Fibroblast of lung (primary cell): Measurements from ENCODE around the gene TMEM171.

ENCODE experiments used
- EZH2 ChIP-seq: IDR thresholded peaks from 2 replicates; pipeline ENCODE4 v1.5.1; 2012; ENCODE audit warnings: low read length, control low read depth, mild to moderate bottlenecking; ENCODE audit errors: missing control alignments
- TF ChIP-seq, protein P1 (sequence below), 2 donors: IDR thresholded peaks in 1 of 2; conservative IDR thresholded peaks in 1 of 2; 1 replicate in 1 of 2; 2 replicates in 1 of 2; pipeline ENCODE4 v1.5.1; 2011 to 2012; ENCODE audit warnings: low read length in 2 of 2, control low read depth in 1 of 2, inconsistent platforms in 1 of 2, low read depth in 1 of 2, mild to moderate bottlenecking in 1 of 2

DNA sequence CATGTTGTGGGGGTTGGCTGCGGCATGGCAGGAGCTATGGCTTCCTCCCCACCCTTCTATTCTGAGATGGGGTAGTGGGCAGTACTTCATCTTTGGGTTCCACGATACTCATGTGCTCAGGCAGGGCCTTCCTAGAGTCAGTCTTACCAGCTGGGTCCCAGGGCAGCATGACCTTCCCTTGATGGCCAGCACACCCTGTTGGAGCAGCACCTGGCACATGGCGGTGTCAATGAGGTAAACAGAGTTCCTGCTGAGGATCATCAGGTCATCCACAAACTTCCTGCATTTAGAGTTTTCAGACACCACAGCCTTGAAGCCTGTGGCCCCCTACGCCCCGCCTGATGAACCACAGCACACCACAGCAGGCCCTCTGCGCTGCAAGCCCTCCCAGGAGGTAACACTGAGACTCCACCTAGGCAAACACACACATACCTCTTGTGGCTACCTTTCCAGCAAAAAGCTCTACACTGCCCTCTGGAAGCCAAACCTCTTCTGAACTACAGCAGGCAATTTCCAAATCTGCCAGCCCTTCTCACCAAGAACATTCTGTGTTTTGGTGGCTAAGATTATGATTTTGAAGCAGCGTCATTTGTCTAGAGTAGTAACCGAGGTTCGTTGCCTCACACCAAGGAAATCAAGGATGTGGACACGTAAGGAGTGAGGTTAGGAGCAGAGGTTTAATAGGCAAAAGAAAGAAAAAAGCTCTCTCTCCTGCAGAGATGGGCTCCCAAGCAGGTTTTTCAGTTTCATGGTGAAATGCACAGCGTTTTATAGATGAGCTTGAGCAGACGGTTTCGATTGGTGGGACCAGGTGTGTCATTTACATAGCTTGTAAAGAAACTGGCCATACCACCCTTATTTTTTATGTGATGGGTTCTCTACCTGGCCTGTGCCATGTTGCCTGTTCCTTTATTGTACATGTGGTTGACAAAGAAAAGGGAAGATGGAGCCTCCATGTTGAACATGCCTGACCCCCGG lies 32.3 kb downstream of the TMEM171 start:
- TF ChIP-seq, protein P1, sequence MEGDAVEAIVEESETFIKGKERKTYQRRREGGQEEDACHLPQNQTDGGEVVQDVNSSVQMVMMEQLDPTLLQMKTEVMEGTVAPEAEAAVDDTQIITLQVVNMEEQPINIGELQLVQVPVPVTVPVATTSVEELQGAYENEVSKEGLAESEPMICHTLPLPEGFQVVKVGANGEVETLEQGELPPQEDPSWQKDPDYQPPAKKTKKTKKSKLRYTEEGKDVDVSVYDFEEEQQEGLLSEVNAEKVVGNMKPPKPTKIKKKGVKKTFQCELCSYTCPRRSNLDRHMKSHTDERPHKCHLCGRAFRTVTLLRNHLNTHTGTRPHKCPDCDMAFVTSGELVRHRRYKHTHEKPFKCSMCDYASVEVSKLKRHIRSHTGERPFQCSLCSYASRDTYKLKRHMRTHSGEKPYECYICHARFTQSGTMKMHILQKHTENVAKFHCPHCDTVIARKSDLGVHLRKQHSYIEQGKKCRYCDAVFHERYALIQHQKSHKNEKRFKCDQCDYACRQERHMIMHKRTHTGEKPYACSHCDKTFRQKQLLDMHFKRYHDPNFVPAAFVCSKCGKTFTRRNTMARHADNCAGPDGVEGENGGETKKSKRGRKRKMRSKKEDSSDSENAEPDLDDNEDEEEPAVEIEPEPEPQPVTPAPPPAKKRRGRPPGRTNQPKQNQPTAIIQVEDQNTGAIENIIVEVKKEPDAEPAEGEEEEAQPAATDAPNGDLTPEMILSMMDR (conservative IDR thresholded peaks at IDR 0.05 in 1 of 2, IDR thresholded peaks at IDR 0.05 in 1 of 2; ENCODE audit: low read depth in 1 of 2, low read length in 2 of 2) = no peak
- no peak for TF ChIP-seq EZH2
